SK-N-SH treated with all-trans-retinoic acid at 6 μM for 48 hours (cell line): ENCODE measurements around the gene C9orf78.

ENCODE experiments used
- ARNTL ChIP-seq: fragments of 450-650 bp; formaldehyde crosslinking; IDR thresholded peaks from 2 replicates; pipeline ENCODE4 v1.5.0; 2020; ENCODE audit warnings: low read depth, mild to moderate bottlenecking, moderate library complexity, borderline replicate concordance
- CREB5 ChIP-seq: fragments of 250-450 bp; sonication (Bioruptor Pico); IDR thresholded peaks from 2 replicates; pipeline ENCODE4 v1.5.1; 2020; ENCODE audit warnings: low read depth, mild to moderate bottlenecking, moderate library complexity
- GLIS3 ChIP-seq: fragments of 250-450 bp; sonication (Bioruptor Pico); IDR thresholded peaks from 2 replicates; pipeline ENCODE4 v1.5.0; 2020; ENCODE audit warnings: mild to moderate bottlenecking, moderate library complexity
- ISL1 ChIP-seq: fragments of 250-450 bp; sonication (Bioruptor Pico); IDR thresholded peaks from 2 replicates; pipeline ENCODE4 v2.1.2; 2022; ENCODE audit warnings: mild to moderate bottlenecking, moderate library complexity
- PATZ1 ChIP-seq: fragments of 250-450 bp; sonication (Bioruptor Pico); IDR thresholded peaks from 2 replicates; pipeline ENCODE4 v1.8.0; 2020; ENCODE audit warnings: mild to moderate bottlenecking, moderate library complexity, borderline replicate concordance
- POU6F1 ChIP-seq: fragments of 250-450 bp; sonication (Bioruptor Pico); IDR thresholded peaks from 2 replicates; pipeline ENCODE4 v1.8.0; 2021; ENCODE audit warnings: low read depth, mild to moderate bottlenecking, moderate library complexity, borderline replicate concordance
- RARB ChIP-seq: fragments of 250-450 bp; sonication (Bioruptor Pico); IDR thresholded peaks from 2 replicates; pipeline ENCODE4 v1.8.0; 2021; ENCODE audit warnings: mild to moderate bottlenecking, moderate library complexity
- SNAI2 ChIP-seq: fragments of 250-450 bp; sonication (Bioruptor Pico); IDR thresholded peaks from 2 replicates; pipeline ENCODE4 v1.5.0; 2020; ENCODE audit warnings: mild to moderate bottlenecking, moderate library complexity
- TOX ChIP-seq: fragments of 250-450 bp; sonication (Bioruptor Pico); IDR thresholded peaks from 2 replicates; pipeline ENCODE4 v1.8.0; 2021; ENCODE audit warnings: mild to moderate bottlenecking, moderate library complexity, borderline replicate concordance
- TSHZ2 ChIP-seq: fragments of 250-450 bp; sonication (Bioruptor Pico); IDR thresholded peaks from 2 replicates; pipeline ENCODE4 v1.5.0; 2020; ENCODE audit warnings: mild to moderate bottlenecking, moderate library complexity
- ZFP3 ChIP-seq: fragments of 250-450 bp; sonication (Bioruptor Pico); IDR thresholded peaks from 2 replicates; pipeline ENCODE4 v1.5.0; 2020; ENCODE audit warnings: mild to moderate bottlenecking, moderate library complexity
- ZFP30 ChIP-seq: fragments of 450-650 bp; formaldehyde crosslinking; IDR thresholded peaks from 2 replicates; pipeline ENCODE4 v1.5.0; 2022; ENCODE audit warnings: mild to moderate bottlenecking, moderate library complexity
- ZNF565 ChIP-seq: fragments of 450-650 bp; formaldehyde crosslinking; conservative IDR thresholded peaks from 2 replicates; pipeline ENCODE4 v1.5.0; 2020; ENCODE audit warnings: low read depth, mild to moderate bottlenecking, moderate library complexity
- ZNF70 ChIP-seq: fragments of 450-650 bp; formaldehyde crosslinking; IDR thresholded peaks from 2 replicates; pipeline ENCODE4 v1.5.0; 2020; ENCODE audit warnings: mild to moderate bottlenecking, moderate library complexity

- TF ChIP-seq ZNF565 (CRISPR knock-in tag): no peak
- TF ChIP-seq TOX (CRISPR knock-in tag): no peak
- no peak for TF ChIP-seq SNAI2 (CRISPR knock-in tag)
- TF ChIP-seq ZNF70 (CRISPR knock-in tag): no peak
- TF ChIP-seq POU6F1 (CRISPR knock-in tag): no peak
- TF ChIP-seq PATZ1 (CRISPR knock-in tag): no peak
- no peak for TF ChIP-seq RARB (CRISPR knock-in tag)
- TF ChIP-seq ZFP3 (CRISPR knock-in tag): no peak
- TF ChIP-seq ZFP30 (CRISPR knock-in tag): no peak
- no peak for TF ChIP-seq GLIS3 (CRISPR knock-in tag)
- TF ChIP-seq ISL1 (CRISPR knock-in tag): no peak
- no peak for TF ChIP-seq TSHZ2
- TF ChIP-seq ARNTL (CRISPR knock-in tag): no peak
- TF ChIP-seq CREB5 (CRISPR knock-in tag): no peak
Observed at GRCh38 chr9:129845373-129845772, 10.3 kb upstream of the C9orf78 start.
